NCI-H774 (cell line): ENCODE results near the gene OR8S1.
A peak's percentile ranks its signal among the peaks of the same experiment; 100 is the strongest.
"Not testable (repeated sequence)": the region's sequence is repeated elsewhere in the genome, so short reads cannot be mapped to it uniquely, and the experiment has no call there.

Source experiments
- DNase-seq: peaks from one replicate; lab custom pipeline; 2025; lab: John Stamatoyannopoulos, UW

Gene OR8S1, protein sequence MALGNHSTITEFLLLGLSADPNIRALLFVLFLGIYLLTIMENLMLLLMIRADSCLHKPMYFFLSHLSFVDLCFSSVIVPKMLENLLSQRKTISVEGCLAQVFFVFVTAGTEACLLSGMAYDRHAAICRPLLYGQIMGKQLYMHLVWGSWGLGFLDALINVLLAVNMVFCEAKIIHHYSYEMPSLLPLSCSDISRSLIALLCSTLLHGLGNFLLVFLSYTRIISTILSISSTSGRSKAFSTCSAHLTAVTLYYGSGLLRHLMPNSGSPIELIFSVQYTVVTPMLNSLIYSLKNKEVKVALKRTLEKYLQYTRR

DNA sequence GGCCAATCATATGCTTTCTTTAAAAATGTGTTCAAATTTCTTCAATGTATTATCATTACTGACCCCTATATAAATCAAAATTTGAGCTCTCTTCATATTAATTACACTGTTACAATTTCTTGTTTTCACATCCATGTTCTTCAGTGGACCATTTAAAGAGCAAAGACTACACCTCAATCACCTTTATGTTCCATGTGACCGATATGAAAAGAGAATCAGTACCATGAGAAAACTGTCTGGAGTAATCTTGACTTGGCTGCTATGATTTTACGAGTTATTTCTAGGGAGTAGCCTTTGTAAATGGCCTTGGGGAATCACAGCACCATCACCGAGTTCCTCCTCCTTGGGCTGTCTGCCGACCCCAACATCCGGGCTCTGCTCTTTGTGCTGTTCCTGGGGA, at the start of gene OR8S1:
TSS of gene OR8S1 (plus strand) at position 301 of the 400 bp plus-strand sequence. CDS start at position 301, 0 bp downstream.
- no peak for DNase-seq

DNA sequence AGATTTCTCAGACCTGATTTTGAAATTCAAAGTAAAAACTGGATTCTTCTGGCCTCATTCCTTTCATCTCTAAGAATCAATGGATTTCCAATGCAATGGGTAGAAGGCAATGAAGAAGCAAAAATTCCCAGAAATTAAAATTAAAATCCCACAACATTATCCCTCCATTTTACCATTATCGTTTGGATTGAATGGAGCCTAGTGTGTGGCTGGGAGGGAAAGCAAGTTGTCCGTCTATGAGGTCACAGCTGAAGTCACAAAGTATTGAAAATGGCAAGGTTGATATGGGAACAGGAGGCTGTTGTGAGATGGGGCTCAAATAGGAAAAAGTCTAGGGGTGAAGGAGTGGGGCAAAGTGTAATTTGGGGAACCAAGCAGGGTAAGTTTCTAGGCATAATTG, 43.2 kb upstream of the OR8S1 start, which contains the start of gene C12orf54:
TSS of gene C12orf54 (plus strand) at position 301 of the 400 bp plus-strand sequence. CDS start 799 bp downstream, outside the sequence.
- no peak for DNase-seq

DNA sequence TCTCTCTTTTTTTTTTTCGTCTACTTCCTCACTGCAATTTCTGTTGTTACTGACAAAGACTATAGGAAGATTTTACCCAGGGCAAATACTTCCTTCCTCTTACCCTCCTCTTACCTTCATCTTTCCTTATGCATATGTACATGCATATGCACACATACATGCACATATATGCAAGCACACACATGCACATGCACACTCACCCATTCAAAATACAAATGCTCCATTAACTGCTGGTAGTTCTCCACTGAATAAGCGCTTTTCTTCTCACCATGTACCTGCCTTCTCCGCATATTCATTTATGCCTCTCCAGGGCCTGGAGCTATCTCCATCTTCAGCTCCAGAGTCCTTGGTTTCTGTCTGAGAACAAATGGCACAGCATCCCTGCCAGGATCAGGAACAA, 42.5 kb upstream of the OR8S1 start:
- no peak for DNase-seq

DNA sequence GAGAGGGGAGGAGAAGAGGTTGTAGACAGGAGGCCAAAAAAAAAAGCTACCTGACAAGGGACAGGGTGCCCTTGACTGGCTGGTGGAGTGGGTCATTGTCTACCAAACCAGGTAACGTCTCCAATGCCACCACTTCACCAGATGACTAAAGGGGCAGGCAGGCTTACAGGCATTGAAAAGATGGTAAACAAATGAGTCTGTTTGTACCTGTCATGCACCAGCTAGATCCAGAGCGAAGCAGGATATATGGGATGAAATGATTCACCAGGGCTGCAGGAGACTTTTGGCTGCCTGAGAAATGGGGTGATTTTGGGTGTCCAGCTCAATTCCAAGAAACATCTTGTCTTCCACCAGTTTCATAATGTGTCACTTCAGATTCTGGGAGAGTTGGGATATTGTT, 39.2 kb upstream of the OR8S1 start:
- DNase-seq: no peak

DNA sequence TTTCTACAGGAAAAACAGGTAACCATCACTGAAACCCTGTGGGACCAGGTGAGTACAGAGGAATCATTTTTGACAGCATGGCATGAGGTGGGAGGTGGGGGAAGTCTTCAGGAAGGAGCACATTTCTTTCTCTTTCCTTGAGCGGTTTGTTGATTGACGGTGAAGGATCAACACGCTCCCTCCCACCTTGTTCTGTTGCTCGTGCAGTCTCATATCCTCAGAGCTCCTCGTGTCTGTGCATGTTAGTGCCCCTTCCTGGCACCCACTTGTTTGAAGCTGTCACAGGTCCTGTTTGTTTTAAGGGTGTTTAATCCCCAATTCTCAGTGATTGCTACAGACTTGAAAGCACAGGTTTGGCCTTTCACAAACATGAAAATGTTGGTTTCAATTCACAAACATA, 38.8 kb upstream of the OR8S1 start:
- no peak for DNase-seq

DNA sequence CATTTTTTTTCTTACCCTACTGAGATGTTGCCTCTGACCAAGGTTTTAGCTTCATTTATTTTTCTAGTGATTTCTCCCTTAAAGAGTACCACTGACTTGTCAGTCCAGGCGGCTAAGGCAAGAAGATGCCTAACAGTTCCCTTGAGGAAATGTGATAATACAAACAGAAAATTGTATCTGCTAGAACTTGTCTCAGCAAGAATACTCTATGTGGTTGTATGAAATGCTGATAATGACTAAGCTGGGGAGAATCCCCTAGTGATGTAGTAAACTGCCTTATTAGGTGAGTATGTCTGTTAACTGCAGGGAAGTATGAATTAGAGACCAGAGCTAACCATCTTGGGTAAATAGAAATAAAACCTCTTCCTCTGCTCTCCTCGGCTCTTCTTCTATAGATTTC, 36.4 kb upstream of the OR8S1 start:
- no peak for DNase-seq

DNA sequence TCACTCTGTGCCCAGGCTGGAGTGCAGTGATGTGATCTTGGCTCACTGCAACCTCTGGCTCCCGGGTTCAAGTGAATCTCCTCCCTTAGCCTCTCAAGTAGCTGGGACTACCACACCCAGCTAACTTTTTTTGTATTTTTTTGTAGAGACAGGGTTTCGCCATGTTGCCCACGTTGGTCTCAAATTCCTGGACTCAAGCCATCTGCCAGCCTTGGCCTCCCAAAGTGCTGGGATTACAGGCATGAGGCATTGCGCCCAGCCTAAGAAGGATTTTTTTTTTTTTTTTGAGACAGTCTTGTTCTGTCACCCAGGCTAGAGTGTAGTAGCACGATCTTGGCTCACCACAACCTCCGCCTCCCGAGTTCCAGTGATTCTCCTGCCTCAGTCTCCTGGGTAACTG, 36.0 kb upstream of the OR8S1 start:
- DNase-seq: not testable (repeated sequence)

DNA sequence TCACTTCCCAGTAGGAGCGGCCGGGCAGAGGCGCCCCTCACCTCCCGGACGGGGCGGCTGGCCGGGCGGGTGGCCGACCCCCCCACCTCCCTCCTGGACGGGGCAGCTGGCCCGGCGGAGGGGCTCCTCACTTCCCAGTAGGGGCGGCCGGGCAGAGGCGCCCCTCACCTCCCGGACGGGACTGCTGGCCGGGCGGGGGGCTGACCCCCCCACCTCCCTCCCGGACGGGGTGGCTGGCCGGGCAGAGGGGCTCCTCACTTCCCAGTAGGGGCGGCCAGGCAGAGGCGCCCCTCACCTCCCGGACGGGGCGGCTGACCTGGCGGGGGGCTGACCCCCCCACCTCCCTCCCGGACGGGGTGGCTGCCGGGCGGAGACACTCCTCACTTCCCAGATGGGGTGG, 25.2 kb upstream of the OR8S1 start:
- DNase-seq: not testable (repeated sequence)

DNA sequence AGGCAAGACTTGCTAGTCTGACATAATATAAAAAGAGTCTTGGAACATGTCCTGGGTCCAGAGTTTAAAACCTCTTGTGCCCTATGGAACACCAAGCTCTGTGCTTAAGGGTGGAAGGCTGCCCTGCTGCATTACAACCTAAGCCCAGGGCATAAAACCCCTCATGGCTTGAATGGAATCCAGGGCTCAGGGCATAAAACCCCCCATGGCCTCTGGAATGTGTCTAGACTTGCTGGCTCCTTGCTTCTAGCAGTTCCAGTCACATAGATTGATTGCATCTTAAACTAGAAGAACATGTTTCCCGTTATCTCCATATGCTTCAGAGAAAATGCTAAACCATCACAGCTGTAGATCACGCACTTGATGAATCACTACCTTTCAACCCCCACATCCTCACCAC, 18.6 kb upstream of the OR8S1 start:
- DNase-seq: not testable (repeated sequence)

DNA sequence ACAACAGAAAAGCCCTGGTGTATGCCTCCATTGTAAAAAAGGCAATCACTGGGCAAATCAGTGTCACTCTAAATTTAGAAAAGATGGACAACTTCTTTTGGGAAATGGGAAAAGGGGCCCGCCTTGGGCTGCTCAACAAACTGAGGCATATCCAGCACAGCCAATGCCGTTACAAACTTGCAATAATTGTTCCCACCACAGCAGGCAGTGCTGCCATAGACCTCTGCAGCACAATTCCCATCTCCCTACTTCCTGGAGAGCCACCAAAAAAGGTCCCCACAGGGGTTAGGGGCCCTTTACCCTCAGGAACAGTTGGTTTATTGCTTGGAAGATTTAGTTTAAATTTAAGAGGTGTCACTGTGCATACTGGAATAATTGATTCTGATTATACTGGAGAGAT, 16.4 kb upstream of the OR8S1 start:
- DNase-seq: no peak

DNA sequence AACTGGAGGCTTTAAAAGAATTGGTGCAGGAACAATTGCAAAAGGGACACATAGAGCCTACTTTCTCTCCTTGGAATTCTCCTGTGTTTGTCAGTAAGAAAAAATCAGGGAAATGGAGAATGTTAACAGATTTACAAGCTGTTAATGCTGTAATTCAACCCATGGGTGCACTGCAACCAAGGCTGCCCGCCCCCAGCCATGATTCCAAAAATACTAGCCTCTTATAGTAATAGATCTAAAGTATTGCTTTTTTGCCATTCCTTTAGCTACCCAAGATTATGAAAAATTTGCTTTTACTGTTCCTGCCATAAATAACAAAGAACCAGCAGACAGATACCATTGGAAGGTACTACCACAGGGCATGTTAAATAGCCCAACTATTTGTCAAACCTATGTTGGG, 15.3 kb upstream of the OR8S1 start:
- DNase-seq: no peak

DNA sequence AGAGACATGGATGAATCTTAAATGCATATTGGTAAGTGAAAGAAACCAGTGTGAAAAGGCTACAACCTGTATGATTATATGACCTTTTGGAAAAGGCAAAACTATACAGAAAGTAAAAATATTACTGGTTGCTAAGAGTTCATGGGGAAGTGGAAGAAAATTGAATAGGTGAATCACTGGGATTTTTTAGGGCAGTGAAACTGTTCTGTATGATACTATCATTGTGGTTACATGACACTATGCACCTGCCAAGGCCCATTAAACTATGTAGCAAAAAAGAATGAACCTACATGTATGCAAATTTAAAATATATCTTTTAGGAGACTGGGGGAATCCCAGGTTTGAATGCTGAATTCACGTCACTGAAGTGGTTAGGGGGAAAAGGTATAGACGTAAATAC, 12.6 kb upstream of the OR8S1 start:
- no peak for DNase-seq

DNA sequence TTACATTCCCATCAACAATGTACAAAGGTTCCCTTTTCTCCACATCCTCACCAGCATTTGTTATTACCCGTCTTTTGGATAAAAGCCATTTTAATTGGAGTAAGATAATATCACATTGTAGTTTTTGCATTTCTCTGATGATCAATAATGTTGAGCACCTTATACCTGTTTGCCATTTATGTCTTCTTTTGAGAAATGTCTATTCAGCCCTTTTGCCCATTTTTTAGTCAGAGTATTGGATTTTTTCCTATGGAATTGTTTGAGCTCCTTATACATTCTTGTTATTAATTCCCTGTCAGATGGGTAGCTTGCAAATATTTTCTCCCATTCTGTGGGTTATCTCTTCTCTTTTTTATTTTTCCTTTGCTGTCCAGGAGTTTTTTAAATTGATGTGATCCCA, 10.7 kb upstream of the OR8S1 start:
- no peak for DNase-seq

DNA sequence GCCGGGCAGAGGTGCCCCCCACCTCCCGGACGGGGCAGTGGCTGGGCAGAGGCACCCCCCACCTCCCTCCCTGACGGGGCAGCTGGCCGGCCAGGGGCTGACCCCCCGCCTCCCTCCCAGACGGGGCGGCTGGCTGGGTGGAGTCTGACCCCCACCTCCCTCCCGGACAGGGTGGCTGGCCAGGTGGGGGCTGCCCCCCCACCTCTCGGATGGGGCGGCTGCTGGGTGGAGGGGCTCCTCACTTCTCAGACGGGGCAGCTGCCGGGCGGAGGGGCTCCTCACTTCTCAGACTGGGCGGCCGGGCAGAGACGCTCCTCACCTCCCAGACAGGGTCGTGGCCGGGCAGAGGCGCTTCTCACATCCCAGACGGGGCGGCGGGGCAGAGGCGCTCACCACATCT, 5.1 kb upstream of the OR8S1 start:
- not testable (repeated sequence) for DNase-seq

DNA sequence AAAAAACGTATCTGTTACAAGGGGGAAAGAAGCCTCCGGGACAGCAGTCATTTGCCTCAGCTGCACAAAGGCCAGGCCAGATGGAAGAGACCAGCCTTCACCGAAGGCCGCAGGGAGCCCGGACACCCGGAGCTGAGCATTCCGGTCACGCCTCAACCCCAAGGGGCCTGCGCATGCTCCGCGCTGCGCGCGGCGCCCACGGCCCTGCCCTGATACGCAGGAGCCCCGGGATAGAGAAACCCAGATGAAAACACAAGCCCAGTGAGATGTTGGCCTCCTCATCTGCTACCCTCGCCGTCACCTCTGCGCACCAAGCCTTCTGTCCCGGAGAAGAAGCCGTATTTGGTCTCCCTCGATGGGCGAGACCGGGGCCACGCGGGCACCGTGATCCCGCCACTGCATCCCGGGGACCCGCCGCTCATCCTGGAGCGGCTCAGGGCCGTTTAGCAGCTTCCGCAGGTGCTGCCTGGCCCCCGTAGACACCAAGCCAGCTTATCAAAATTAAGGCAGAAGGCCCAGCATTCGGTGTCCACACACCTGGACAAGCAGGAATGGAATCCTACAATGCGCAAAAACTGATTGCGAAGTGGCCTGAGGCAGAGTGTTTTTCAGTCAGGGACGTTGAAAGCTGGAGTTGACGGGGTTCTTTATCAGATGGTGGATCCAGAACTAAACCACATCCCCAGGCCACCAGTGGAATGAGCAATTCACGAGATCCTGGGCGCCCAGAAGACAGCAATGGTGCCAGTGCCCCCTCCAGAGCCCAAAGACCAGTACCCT, 2.6 kb downstream of the OR8S1 start:
- DNase-seq: no peak

DNA sequence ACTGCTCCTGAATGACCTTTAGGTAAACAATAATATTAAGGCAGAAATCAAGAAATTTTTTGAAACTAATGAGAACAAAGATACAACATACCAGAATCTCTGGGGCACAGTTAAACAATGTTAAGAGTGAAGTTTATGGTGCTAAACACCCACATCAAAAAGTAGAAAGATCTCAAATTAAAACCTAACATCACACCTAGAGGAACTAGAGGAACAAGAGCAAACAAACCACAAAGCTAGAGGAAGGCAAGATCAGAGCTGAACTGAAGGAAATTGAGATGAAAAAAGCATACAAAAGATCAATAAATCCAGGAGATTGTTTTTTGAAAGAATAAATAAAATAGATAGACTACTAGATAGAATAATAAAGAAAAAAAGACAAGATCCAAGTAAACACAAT, 7.2 kb downstream of the OR8S1 start:
- DNase-seq: no peak

DNA sequence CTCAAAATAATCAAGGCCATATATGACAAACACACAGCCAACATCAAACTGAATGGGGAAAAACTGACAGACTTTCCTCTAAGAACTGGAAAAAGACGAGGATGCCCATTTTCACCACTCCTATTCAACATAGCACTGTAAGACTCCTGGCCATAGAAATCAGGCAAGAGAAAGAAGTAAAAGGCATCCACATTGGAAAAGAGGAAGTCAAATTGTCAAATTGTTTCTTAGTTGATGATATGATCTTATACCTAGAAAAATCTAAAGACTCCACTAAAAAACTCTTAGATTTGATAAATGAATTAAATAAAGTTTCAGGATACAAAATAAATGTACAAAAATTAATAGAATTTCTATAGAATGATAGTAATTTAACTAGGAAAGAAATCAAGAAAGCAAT, 11.2 kb downstream of the OR8S1 start:
- DNase-seq: no peak

DNA sequence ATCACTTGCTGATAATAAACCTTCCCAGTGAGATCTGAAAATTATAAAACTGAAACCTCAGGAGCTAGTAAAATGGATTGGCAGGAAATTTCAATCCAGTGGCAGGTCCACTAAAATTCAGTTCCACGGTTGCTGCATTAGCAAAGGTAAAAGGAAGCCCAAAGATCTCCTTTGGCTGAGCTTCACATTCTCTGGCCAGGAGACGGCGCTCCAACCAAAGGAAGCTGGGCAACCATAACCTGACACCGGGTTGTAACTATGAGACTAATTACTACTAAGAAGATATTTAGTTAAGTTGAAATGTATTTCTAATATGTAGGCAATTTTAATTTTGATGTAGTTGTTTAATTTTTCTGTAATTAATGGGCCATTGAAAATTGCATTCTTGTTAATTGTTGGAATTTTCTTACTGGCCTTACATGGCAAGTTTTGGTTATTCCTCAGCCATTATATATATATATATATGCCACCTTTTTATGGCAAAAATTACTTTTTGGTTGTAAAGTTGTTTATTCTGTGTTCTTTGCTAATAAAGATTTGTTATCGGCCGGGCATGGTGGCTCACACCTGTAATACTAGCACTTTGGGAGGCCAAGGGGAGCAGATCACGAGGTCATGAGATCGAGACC, 17.0 kb downstream of the OR8S1 start:
- peak; percentile 10 for DNase-seq

DNA sequence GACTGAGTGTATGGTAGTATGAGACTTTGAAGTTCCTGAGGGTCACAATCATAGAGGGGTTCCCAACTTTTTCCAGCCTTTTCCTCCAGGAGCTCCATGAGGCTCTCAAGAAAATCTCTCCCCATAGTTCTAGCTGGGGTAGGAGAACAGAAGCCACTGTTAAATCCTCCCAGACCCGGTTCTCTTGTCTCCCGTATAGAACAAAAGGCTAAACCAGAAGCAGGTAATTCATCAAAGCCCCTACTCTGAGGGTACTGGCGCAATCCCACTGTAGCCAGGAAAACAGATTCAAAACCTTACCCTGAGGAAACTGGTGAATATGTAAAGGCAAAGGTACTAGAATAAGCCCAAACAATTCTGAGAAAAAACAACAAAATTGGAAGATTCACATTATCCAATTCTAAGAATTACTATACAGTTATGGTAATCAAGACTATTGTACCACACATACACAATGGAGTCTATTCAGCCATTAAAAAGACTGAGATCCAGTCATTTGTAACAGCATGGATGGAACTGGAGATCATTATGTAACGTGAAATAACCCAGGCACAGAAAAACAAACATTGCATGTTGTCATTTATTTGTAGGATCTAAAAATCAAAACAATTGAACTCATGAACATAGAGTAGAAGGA, 20.5 kb downstream of the OR8S1 start:
- DNase-seq: no peak

DNA sequence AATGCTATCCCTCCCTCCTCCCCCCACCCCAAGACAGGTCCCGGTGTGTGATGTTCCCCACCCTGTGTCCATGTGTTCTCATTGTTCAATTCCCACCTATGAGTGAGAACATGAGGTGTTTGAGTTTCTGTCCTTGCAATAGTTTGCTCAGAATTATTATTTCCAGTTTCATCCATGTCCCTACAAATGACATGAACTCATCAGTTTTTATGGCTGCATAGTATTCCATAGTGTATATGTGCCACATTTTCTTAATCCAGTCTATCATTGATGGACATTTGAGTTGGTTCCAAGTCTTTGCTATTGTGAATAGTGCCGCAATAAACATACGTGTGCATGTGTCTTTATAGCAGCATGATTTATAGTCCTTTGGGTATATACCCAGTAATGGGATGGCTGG, 21.6 kb downstream of the OR8S1 start:
- not testable (repeated sequence) for DNase-seq

DNA sequence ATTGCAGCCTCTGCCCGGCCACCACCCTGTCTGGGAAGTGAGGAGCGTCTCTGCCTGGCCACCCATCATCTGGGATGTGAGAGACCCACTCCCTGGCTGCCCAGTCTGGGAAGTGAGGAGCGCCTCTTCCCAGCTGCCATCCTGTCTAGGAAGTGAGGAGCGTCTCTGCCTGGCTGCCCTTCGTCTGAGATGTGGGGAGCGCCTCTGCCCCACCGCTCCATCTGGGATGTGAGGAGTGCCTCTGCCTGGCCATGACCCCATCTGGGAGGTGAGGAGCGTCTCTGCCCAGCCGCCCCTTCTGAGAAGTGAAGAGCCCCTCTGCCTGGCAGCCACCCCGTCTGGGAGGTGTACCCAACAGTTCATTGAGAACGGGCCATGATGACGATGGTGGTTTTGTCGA, 26.2 kb downstream of the OR8S1 start:
- not testable (repeated sequence) for DNase-seq

DNA sequence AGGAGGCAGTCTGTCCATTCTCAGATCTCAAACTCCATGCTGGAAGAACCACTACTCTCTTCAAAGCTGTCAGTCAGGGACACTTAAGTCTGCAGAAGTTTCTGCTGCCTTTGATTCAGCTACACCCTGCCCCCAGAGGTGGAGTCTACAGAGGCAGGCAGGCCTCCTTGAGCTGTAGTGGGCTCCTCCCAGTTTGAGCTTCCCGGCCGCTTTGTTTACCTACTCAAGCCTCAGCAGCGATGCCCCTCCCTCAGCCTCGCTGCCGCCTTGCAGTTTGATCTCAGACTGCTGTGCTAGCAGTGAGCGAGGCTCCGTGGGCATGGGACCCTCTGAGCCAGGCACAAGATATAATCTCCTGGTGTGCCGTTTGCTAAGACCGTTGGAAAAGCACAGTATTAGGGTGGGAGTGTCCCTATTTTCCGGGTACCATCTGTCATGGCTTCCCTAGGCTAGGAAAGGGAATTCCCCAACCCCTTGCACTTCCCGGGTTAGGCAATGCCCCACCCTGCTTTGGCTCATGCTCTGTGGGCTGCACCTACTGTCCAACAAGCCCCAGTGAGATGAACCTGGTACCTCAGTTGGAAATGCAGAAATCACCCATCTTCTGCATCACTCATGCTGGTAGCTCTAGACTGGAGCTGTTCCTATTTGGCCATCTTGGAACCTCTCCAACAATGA, 28.4 kb downstream of the OR8S1 start:
- not testable (repeated sequence) for DNase-seq
